GM19043 (cell line): ENCODE data around the gene CDKN1A.
"Not testable (repeated sequence)": the region's sequence is repeated elsewhere in the genome, so short reads cannot be mapped to it uniquely, and the experiment has no call there.

Source experiments
- ATAC-seq: cut with Tn5 transposase; IDR thresholded peaks from one replicate; pipeline ENCODE4 v1.9.1; 2021; ENCODE audit warnings: low read depth; ENCODE audit not compliant: unreplicated experiment

CDKN1A gene

GRCh38 chr6:36717871-36718540, 39.5 kb downstream of the CDKN1A start:
- ATAC-seq: no peak

- no peak for ATAC-seq
Measured at GRCh38 chr6:36718560-36718959, 40.0 kb downstream of the CDKN1A start.

GRCh38 chr6:36719126-36719525, 40.6 kb downstream of the CDKN1A start:
- no peak for ATAC-seq

- ATAC-seq: no peak
Measured at GRCh38 chr6:36720251-36721141, 42.0 kb downstream of the CDKN1A start.

- ATAC-seq: no peak
Measured at GRCh38 chr6:36721369-36722140, 43.0 kb downstream of the CDKN1A start.

GRCh38 chr6:36722365-36722764, 43.9 kb downstream of the CDKN1A start:
- ATAC-seq: no peak

- no peak for ATAC-seq
Measured at GRCh38 chr6:36722879-36723278, 44.4 kb downstream of the CDKN1A start.

GRCh38 chr6:36723992-36724391, 45.5 kb downstream of the CDKN1A start:
- not testable (repeated sequence) for ATAC-seq

GRCh38 chr6:36724514-36725390, 46.2 kb downstream of the CDKN1A start:
- no peak for ATAC-seq

- ATAC-seq: no peak
Measured at GRCh38 chr6:36725581-36725980, 47.1 kb downstream of the CDKN1A start.

- no peak for ATAC-seq
Measured at GRCh38 chr6:36727505-36728021, 49.0 kb downstream of the CDKN1A start.

GRCh38 chr6:36728289-36729160, 50.0 kb downstream of the CDKN1A start:
- no peak for ATAC-seq

GRCh38 chr6:36729161-36729524, 50.6 kb downstream of the CDKN1A start:
- no peak for ATAC-seq

- no peak for ATAC-seq
Measured at GRCh38 chr6:36730424-36731380, 52.2 kb downstream of the CDKN1A start.

- no peak for ATAC-seq
Measured at GRCh38 chr6:36731622-36732310, 53.3 kb downstream of the CDKN1A start.

- no peak for ATAC-seq
Measured at GRCh38 chr6:36733300-36733699, 54.8 kb downstream of the CDKN1A start.

- ATAC-seq: no peak
Measured at GRCh38 chr6:36734486-36735060, 56.1 kb downstream of the CDKN1A start.
